WTC11 (cell line): ENCODE data around the gene EBF3. TPM values are rescaled to one million over a fixed set of nuclear protein-coding genes. Genes with fewer than 3 reads are reported as not detected.

Experiments used
- ATAC-seq: fragments of 200-7000 bp; cut with Tn5 transposase; 2 replicates; pipeline ENCODE4 v1.10.0; 2021; ENCODE audit warnings: mild to moderate bottlenecking, moderate library complexity
- CTCF ChIA-PET: fragments of 300-600 bp; sonication (Branson Sonifier 250); formaldehyde crosslinking; loops from one replicate; lab custom pipeline; 2021; ENCODE audit warnings: antibody characterized with exemption; lab: Charles Lee
- POLR2A ChIA-PET: fragments of 350-600 bp; sonication (Branson Sonifier 250); formaldehyde crosslinking; loops from one replicate; lab custom pipeline; 2021; ENCODE audit warnings: antibody characterized with exemption; lab: Charles Lee
- DNase-seq: peaks from one replicate; pipeline ENCODE4 v3.0.0; 2021; ENCODE audit warnings: low spot score
- H3K27ac Mint-ChIP-seq: 2 replicates; pipeline ENCODE4 v1.8.0; 2021; ENCODE audit warnings: mixed read lengths
- H3K27me3 Mint-ChIP-seq: 2 replicates; pipeline ENCODE4 v1.8.0; 2021; ENCODE audit warnings: low read depth, mild to moderate bottlenecking, moderate library complexity, mixed read lengths
- H3K36me3 Mint-ChIP-seq: 2 replicates; pipeline ENCODE4 v1.8.0; 2021; ENCODE audit warnings: mixed read lengths
- H3K4me1 Mint-ChIP-seq: 2 replicates; pipeline ENCODE4 v1.8.0; 2022; ENCODE audit warnings: mixed read lengths
- H3K4me3 Mint-ChIP-seq: 2 replicates; pipeline ENCODE4 v1.8.0; 2021; ENCODE audit warnings: mild to moderate bottlenecking, moderate library complexity, mixed read lengths
- H3K9me3 Mint-ChIP-seq: 2 replicates; pipeline ENCODE4 v1.8.0; 2021; ENCODE audit warnings: mixed read lengths
- ATF1 ChIP-seq: sonication (generic); formaldehyde crosslinking; IDR thresholded peaks from 2 replicates; pipeline ENCODE4 v1.8.1; 2023; ENCODE audit warnings: mild to moderate bottlenecking, moderate library complexity, missing genetic modification reagents
- CREM ChIP-seq: sonication (generic); formaldehyde crosslinking; IDR thresholded peaks from 2 replicates; pipeline ENCODE4 v1.8.1; 2022; ENCODE audit warnings: mild to moderate bottlenecking, missing genetic modification reagents, moderate library complexity
- E2F4 ChIP-seq: sonication (generic); formaldehyde crosslinking; IDR thresholded peaks from 2 replicates; pipeline ENCODE4 v1.8.1; 2022; ENCODE audit warnings: low read depth, mild to moderate bottlenecking, moderate library complexity, missing genetic modification reagents, borderline replicate concordance
- ESRRA ChIP-seq: sonication (generic); formaldehyde crosslinking; IDR thresholded peaks from 2 replicates; pipeline ENCODE4 v1.8.1; 2022; ENCODE audit warnings: mild to moderate bottlenecking, missing genetic modification reagents, borderline replicate concordance
- FOXJ3 ChIP-seq: sonication (generic); formaldehyde crosslinking; IDR thresholded peaks from 2 replicates; pipeline ENCODE4 v1.9.0; 2021; ENCODE audit warnings: missing genetic modification reagents, mild to moderate bottlenecking, borderline replicate concordance
- FOXP4 ChIP-seq: sonication (generic); formaldehyde crosslinking; IDR thresholded peaks from 2 replicates; pipeline ENCODE4 v1.8.0; 2022; ENCODE audit warnings: mild to moderate bottlenecking, missing genetic modification reagents
- HMGXB4 ChIP-seq: sonication (generic); formaldehyde crosslinking; IDR thresholded peaks from 2 replicates; pipeline ENCODE4 v1.8.1; 2023; ENCODE audit warnings: mild to moderate bottlenecking, moderate library complexity, missing genetic modification reagents
- JAZF1 ChIP-seq: fragments of 250-450 bp; sonication (Bioruptor Pico); IDR thresholded peaks from 2 replicates; pipeline ENCODE4 v1.9.0; 2021; ENCODE audit warnings: moderate library complexity, mild to moderate bottlenecking, inconsistent platforms
- MXD4 ChIP-seq: fragments of 250-450 bp; sonication (Bioruptor Pico); IDR thresholded peaks from 2 replicates; pipeline ENCODE4 v1.8.0; 2021; ENCODE audit warnings: mild to moderate bottlenecking, moderate library complexity, borderline replicate concordance
- NFYB ChIP-seq: sonication (generic); formaldehyde crosslinking; conservative IDR thresholded peaks from 2 replicates; pipeline ENCODE4 v1.8.0; 2022; ENCODE audit warnings: low read depth, missing genetic modification reagents
- RORB ChIP-seq: fragments of 250-450 bp; sonication (Bioruptor Pico); IDR thresholded peaks from 2 replicates; pipeline ENCODE4 v1.9.0; 2021; ENCODE audit warnings: mild to moderate bottlenecking
- SMAD4 ChIP-seq: sonication (generic); formaldehyde crosslinking; IDR thresholded peaks from 2 replicates; pipeline ENCODE4 v1.8.0; 2022; ENCODE audit warnings: mild to moderate bottlenecking, missing genetic modification reagents
- SP1 ChIP-seq: sonication (generic); formaldehyde crosslinking; conservative IDR thresholded peaks from 2 replicates; pipeline ENCODE4 v1.8.1; 2022; ENCODE audit warnings: missing genetic modification reagents
- STAT6 ChIP-seq: sonication (generic); formaldehyde crosslinking; conservative IDR thresholded peaks from 2 replicates; pipeline ENCODE4 v1.8.1; 2023; ENCODE audit warnings: mild to moderate bottlenecking, low read depth, missing genetic modification reagents, moderate library complexity
- USF1 ChIP-seq: sonication (generic); formaldehyde crosslinking; IDR thresholded peaks from 2 replicates; pipeline ENCODE4 v1.8.0; 2022; ENCODE audit warnings: mild to moderate bottlenecking, missing genetic modification reagents
- ZNF121 ChIP-seq: sonication (generic); formaldehyde crosslinking; IDR thresholded peaks from 2 replicates; pipeline ENCODE4 v1.8.0; 2023; ENCODE audit warnings: missing genetic modification reagents
- ZNF396 ChIP-seq: fragments of 250-450 bp; sonication (Bioruptor Pico); IDR thresholded peaks from 2 replicates; pipeline ENCODE4 v1.8.0; 2021; ENCODE audit warnings: mild to moderate bottlenecking, moderate library complexity, borderline replicate concordance
- total RNA-seq: library from RNA; stranded (reverse); gene quantifications from 3 replicates; pipeline ENCODE4 v1.2.3, GENCODE V29; 2021
- TF ChIP-seq, protein P1 (sequence below): sonication (generic); formaldehyde crosslinking; IDR thresholded peaks from 2 replicates; pipeline ENCODE4 v1.8.1; 2023; ENCODE audit warnings: mild to moderate bottlenecking, missing genetic modification reagents
- TF ChIP-seq, protein P2 (sequence below): sonication (generic); formaldehyde crosslinking; IDR thresholded peaks from 2 replicates; pipeline ENCODE4 v1.8.1; 2022; ENCODE audit warnings: mild to moderate bottlenecking, moderate library complexity, missing genetic modification reagents
- TF ChIP-seq, protein P3 (sequence below): sonication (generic); formaldehyde crosslinking; IDR thresholded peaks from 2 replicates; pipeline ENCODE4 v1.8.1; 2023; ENCODE audit warnings: mild to moderate bottlenecking, missing genetic modification reagents, borderline replicate concordance

Gene EBF3
- total RNA-seq, 1 experiment from 2014 or later, result 1.2 TPM

DNA sequence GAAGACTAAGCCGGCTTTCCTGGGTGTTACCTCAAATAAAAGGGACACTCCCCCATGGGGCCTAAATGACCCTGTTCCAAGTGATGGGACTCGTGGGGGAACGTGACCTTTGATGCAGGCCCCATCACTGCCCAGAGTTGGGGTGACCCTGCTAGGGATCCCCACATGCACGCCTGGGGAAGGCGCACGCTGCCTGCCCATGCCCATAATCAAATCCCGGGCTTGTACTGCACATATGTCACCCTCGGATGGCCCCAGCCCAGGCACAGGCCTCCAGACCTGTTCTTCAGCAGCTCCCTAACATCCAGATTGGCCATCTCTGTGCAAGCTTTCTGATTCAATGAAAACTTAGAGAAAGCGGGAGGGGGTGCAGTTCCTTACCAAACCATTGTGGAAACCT, 14.7 kb downstream of the EBF3 start:
- peaks cover 41% of the 10 kb centered on the region for H3K4me1 Mint-ChIP-seq
- DNase-seq (no peak), ATAC-seq (peak; percentile 15)
- CTCF ChIA-PET, result interaction anchor here (0.9 to 3.1 kb wide), 8 partner anchors 19 to 160 kb away, joined by 3 to 19 read pairs (median 6); no protein-coding TSS in a partner anchor
- H3K27ac Mint-ChIP-seq, result no peak overlapping the region
- TF ChIP-seq FOXJ3 (CRISPR knock-in tag), result no peak
- no peak for TF ChIP-seq JAZF1 (CRISPR knock-in tag)
- no peak for TF ChIP-seq CREM
- no peak for TF ChIP-seq NFYB
- TF ChIP-seq ESRRA (CRISPR knock-in tag), result no peak
- no peak for TF ChIP-seq STAT6 (CRISPR knock-in tag)
- TF ChIP-seq HMGXB4 (CRISPR knock-in tag), result no peak
- no peak for TF ChIP-seq ZNF121
- TF ChIP-seq SMAD4 (CRISPR knock-in tag), result no peak
- TF ChIP-seq SP1 (CRISPR knock-in tag), result no peak
- TF ChIP-seq E2F4 (CRISPR knock-in tag), result no peak
- TF ChIP-seq FOXP4 (CRISPR knock-in tag), result no peak
- TF ChIP-seq, protein P1, sequence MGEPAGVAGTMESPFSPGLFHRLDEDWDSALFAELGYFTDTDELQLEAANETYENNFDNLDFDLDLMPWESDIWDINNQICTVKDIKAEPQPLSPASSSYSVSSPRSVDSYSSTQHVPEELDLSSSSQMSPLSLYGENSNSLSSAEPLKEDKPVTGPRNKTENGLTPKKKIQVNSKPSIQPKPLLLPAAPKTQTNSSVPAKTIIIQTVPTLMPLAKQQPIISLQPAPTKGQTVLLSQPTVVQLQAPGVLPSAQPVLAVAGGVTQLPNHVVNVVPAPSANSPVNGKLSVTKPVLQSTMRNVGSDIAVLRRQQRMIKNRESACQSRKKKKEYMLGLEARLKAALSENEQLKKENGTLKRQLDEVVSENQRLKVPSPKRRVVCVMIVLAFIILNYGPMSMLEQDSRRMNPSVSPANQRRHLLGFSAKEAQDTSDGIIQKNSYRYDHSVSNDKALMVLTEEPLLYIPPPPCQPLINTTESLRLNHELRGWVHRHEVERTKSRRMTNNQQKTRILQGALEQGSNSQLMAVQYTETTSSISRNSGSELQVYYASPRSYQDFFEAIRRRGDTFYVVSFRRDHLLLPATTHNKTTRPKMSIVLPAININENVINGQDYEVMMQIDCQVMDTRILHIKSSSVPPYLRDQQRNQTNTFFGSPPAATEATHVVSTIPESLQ (CRISPR knock-in tag), result no peak
- H3K27me3 Mint-ChIP-seq, result peaks cover 31% of the 10 kb centered on the region
- no peaks in the 10 kb centered on the region for H3K9me3 Mint-ChIP-seq
- POLR2A ChIA-PET, result interaction anchor here (0.8 to 1.1 kb wide), 3 partner anchors 9 to 61 kb away, joined by 3 read pairs; no protein-coding TSS in a partner anchor
- no peaks in the 10 kb centered on the region for H3K36me3 Mint-ChIP-seq
- no peak overlapping the region for H3K4me3 Mint-ChIP-seq

GRCh38 chr10:129946859-129947258, 17.2 kb downstream of the EBF3 start:
- H3K4me3 Mint-ChIP-seq, result no peak overlapping the region
- no peaks in the 10 kb centered on the region for H3K36me3 Mint-ChIP-seq
- H3K4me1 Mint-ChIP-seq, result peaks cover 34% of the 10 kb centered on the region
- no peak for ATAC-seq
- ChIA-PET POLR2A (no interaction called here), CTCF (no interaction called here)
- H3K9me3 Mint-ChIP-seq, result no peaks in the 10 kb centered on the region
- H3K27me3 Mint-ChIP-seq, result peaks cover 13% of the 10 kb centered on the region
- DNase-seq, result no peak
- no peak overlapping the region for H3K27ac Mint-ChIP-seq
- TF ChIP-seq FOXJ3 (CRISPR knock-in tag) (no peak), MXD4 (CRISPR knock-in tag) (no peak), ATF1 (CRISPR knock-in tag) (no peak), RORB (CRISPR knock-in tag) (no peak), USF1 (CRISPR knock-in tag) (no peak), ZNF396 (CRISPR knock-in tag) (no peak)
- TF ChIP-seq, protein P2, sequence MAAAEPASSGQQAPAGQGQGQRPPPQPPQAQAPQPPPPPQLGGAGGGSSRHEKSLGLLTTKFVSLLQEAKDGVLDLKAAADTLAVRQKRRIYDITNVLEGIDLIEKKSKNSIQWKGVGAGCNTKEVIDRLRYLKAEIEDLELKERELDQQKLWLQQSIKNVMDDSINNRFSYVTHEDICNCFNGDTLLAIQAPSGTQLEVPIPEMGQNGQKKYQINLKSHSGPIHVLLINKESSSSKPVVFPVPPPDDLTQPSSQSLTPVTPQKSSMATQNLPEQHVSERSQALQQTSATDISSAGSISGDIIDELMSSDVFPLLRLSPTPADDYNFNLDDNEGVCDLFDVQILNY (CRISPR knock-in tag), result no peak
- TF ChIP-seq, protein P3, sequence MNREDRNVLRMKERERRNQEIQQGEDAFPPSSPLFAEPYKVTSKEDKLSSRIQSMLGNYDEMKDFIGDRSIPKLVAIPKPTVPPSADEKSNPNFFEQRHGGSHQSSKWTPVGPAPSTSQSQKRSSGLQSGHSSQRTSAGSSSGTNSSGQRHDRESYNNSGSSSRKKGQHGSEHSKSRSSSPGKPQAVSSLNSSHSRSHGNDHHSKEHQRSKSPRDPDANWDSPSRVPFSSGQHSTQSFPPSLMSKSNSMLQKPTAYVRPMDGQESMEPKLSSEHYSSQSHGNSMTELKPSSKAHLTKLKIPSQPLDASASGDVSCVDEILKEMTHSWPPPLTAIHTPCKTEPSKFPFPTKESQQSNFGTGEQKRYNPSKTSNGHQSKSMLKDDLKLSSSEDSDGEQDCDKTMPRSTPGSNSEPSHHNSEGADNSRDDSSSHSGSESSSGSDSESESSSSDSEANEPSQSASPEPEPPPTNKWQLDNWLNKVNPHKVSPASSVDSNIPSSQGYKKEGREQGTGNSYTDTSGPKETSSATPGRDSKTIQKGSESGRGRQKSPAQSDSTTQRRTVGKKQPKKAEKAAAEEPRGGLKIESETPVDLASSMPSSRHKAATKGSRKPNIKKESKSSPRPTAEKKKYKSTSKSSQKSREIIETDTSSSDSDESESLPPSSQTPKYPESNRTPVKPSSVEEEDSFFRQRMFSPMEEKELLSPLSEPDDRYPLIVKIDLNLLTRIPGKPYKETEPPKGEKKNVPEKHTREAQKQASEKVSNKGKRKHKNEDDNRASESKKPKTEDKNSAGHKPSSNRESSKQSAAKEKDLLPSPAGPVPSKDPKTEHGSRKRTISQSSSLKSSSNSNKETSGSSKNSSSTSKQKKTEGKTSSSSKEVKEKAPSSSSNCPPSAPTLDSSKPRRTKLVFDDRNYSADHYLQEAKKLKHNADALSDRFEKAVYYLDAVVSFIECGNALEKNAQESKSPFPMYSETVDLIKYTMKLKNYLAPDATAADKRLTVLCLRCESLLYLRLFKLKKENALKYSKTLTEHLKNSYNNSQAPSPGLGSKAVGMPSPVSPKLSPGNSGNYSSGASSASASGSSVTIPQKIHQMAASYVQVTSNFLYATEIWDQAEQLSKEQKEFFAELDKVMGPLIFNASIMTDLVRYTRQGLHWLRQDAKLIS (CRISPR knock-in tag), result no peak
